Thyroid gland (tissue), 4 donors: ENCODE results near the gene TSGA10IP. TPM values are rescaled to one million over a fixed set of nuclear protein-coding genes. Genes with fewer than 3 reads are reported as not detected.

Source experiments
- DNase-seq, 2 donors: peaks; one replicate each; pipeline ENCODE4 v3.0.0-alpha.2; 2019
- H3K27ac ChIP-seq, 3 donors: fragments of 200-600 bp; sonication (generic); 1 replicate in 2 of 3; 2 replicates in 1 of 3; pipeline ENCODE4 v1.5.1; 2016 to 2019; ENCODE audit warnings: mild to moderate bottlenecking in 1 of 3, moderate library complexity in 1 of 3
- H3K27me3 ChIP-seq: fragments of 200-600 bp; sonication (generic); one replicate; pipeline ENCODE4 v1.5.1; 2019
- H3K36me3 ChIP-seq, 2 donors: fragments of 200-600 bp; sonication (generic); one replicate each; pipeline ENCODE4 v1.5.1; 2016 to 2019
- H3K4me1 ChIP-seq, 2 donors: fragments of 200-600 bp; sonication (generic); one replicate each; pipeline ENCODE4 v1.5.1; 2017 to 2019
- H3K4me3 ChIP-seq, 3 donors: fragments of 200-600 bp; sonication (generic); replicated peaks in 1 of 3; 1 replicate in 2 of 3; 2 replicates in 1 of 3; pipeline ENCODE4 v1.5.1; 2016; ENCODE audit warnings: mild to moderate bottlenecking in 1 of 3
- H3K9me3 ChIP-seq: fragments of 200-600 bp; sonication (generic); one replicate; pipeline ENCODE4 v1.5.1; 2017
- POLR2A ChIP-seq, 2 donors: fragments of 450-650 bp; IDR thresholded peaks; one replicate each; pipeline ENCODE4 v1.6.1; 2017; ENCODE audit warnings: antibody characterized with exemption in 2 of 2, mild to moderate bottlenecking in 2 of 2, moderate library complexity in 1 of 2
- WGBS, 2 donors: methylation state at CpG; one replicate each; pipeline ENCODE4 v1.1.5; 2017; 5-methylcytosine and 5-hydroxymethylcytosine counted together
- intact Hi-C: fragments of 100-400 bp; cut with DNase I; formaldehyde crosslinking; loops from one replicate; pipeline ENCODE4 v1.15.1; 2023
- total RNA-seq, 4 donors: library from RNA; depleted of rRNA; stranded (reverse); fragments of >200 nt; gene quantifications; one replicate each; pipeline ENCODE4 v1.2.3, GENCODE V29; 2016
- TF ChIP-seq, protein P1 (sequence below), 6 experiments: fragments of 200-600 bp in 3 of 6; fragments of 450-650 bp in 3 of 6; sonication (generic) in 3 of 6; IDR thresholded peaks; one replicate each; pipeline ENCODE4 v1.5.1; 2016 to 2019; ENCODE audit warnings: antibody characterized with exemption in 6 of 6, mild to moderate bottlenecking in 2 of 6, inconsistent platforms in 1 of 6, moderate library complexity in 1 of 6

TSGA10IP gene
- total RNA-seq, 4 donors from 2014 or later = 0.33 TPM; not detected in 3

DNA sequence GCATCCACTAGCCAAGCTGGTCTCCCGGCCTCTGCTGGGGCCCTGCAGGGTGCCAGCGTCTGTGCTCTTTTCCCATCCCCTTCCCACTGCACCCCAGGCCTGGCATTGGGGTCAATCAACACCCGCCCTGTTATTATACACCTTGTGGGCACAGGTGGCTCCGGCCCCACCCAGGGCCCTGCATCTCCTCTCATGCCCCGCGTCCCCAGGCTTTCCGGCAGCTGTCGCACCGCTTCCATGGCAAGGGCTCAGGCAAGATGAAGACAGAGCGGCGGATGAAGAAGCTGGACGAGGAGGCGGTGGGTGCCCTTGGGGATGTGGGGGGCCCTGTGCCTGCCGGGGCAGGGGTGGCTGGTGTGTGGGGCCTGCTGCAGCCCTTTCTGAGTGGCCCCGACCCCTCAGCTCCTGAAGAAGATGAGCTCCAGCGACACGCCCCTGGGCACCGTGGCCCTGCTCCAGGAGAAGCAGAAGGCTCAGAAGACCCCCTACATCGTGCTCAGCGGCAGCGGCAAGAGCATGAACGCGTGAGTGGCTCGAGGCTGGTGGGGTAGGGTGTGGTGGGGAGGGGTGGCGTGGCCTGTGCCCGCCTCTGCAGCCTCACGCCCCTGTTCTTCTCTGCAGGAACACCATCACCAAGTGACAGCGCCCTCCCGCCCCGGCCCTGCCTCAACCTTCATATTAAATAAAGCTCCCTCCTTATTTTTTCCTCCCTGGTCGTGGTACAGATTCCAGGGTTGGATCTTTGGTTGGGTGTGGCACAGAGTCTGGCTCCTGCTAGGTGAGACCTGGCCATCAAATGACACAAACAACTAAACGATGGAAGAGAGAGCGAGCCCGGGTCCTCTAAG, 33.3 kb downstream of the TSGA10IP start:
- H3K27ac ChIP-seq = no peak overlapping the region
- intact Hi-C loops = no loop called here
- no peak for DNase-seq
- TF ChIP-seq, protein P1, sequence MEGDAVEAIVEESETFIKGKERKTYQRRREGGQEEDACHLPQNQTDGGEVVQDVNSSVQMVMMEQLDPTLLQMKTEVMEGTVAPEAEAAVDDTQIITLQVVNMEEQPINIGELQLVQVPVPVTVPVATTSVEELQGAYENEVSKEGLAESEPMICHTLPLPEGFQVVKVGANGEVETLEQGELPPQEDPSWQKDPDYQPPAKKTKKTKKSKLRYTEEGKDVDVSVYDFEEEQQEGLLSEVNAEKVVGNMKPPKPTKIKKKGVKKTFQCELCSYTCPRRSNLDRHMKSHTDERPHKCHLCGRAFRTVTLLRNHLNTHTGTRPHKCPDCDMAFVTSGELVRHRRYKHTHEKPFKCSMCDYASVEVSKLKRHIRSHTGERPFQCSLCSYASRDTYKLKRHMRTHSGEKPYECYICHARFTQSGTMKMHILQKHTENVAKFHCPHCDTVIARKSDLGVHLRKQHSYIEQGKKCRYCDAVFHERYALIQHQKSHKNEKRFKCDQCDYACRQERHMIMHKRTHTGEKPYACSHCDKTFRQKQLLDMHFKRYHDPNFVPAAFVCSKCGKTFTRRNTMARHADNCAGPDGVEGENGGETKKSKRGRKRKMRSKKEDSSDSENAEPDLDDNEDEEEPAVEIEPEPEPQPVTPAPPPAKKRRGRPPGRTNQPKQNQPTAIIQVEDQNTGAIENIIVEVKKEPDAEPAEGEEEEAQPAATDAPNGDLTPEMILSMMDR (IDR thresholded peaks at IDR 0.05) = no peak
- TF ChIP-seq POLR2A (IDR thresholded peaks at IDR 0.05) = no peak
- H3K4me3 ChIP-seq = no peak overlapping the region
- H3K27me3 ChIP-seq = no peaks in the 10 kb centered on the region
- H3K4me1 ChIP-seq = no peaks in the 10 kb centered on the region
- H3K9me3 ChIP-seq = no peaks in the 10 kb centered on the region
- 94% methylated on average over 29 to 32 of the region's 34 CpGs for WGBS, 2 donors
- peaks cover 28 to 34% of the 10 kb centered on the region in 2 donors for H3K36me3 ChIP-seq

DNA sequence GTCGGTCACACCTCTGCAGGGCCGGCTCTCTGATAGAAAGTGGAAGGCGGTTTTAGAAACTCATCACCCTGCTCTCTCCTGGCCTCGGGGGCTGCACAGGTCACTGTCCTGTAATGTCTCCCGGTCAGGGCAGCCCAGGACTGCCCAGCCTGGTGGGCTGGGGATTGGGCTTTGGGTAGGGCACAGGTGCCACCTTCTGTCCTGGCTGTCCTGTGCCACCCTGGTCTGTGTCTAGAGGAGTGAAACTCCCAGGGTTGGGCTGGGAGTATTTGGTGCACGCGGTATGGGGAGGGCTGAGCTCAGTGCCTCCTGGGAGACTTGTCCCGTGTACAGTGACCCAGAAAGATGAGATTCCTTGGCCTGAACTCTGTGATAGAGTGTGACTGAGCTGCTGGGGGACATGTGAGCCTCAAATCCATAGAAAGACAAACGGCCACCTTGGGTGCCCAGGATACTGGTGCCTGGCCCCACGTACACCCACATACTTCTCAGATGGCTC, 34.0 kb downstream of the TSGA10IP start:
- TF ChIP-seq POLR2A (IDR thresholded peaks at IDR 0.05) = no peak
- TF ChIP-seq, protein P1 (IDR thresholded peaks at IDR 0.05) = no peak
- no peak overlapping the region for H3K27ac ChIP-seq
- peaks cover 28 to 32% of the 10 kb centered on the region in 2 donors for H3K36me3 ChIP-seq
- no peaks in the 10 kb centered on the region for H3K4me1 ChIP-seq
- H3K4me3 ChIP-seq = no peak overlapping the region
- no peaks in the 10 kb centered on the region for H3K9me3 ChIP-seq
- WGBS, 2 donors = 85 to 90% methylated on average over 8 to 10 of the region's 10 CpGs
- no peaks in the 10 kb centered on the region for H3K27me3 ChIP-seq
- intact Hi-C loops = no loop called here
- DNase-seq = no peak

DNA sequence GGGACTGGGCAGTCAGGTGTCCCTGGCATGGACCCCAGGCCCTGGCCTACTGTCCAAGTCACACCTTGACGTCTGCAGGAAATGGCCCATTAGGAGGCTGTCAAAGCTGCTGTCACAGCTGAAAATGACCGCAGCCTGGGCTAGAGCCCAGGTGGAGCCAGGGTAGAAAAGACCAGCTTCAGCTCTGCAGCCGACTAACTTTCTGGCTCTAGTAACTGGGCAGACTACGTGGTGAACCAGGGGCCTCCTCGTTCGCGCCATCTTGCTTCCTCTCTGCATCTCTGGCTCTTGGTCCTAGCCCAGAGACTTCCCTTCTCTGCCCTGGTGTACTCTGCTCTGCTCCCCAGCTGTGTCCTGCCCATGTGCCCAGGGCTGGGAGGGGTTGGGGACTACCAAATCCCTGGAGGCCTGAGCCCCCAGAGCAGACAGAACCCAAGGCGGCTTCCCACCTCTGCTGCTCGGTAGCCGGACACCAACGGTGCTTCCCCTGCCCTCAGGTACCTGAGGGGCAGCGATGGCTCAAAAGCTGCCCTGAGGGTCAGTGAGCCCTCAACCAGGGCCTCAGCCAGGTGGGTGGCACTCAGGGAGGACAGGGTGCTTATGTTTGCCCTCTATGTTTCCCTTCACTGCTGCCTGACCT, 35.9 kb downstream of the TSGA10IP start:
- H3K27ac ChIP-seq = no peak overlapping the region
- no peaks in the 10 kb centered on the region for H3K4me1 ChIP-seq
- TF ChIP-seq, protein P1 (IDR thresholded peaks at IDR 0.05) = no peak
- TF ChIP-seq POLR2A (IDR thresholded peaks at IDR 0.05) = no peak
- 66 to 80% methylated on average over 7 to 8 of the region's 12 CpGs for WGBS, 2 donors
- no peak overlapping the region for H3K4me3 ChIP-seq
- intact Hi-C loops = loop anchor here (10.0 kb wide), 1 partner anchor 266 kb away; the partner anchor contains the start of gene KAT5
- no peaks in the 10 kb centered on the region for H3K9me3 ChIP-seq
- no peaks in the 10 kb centered on the region for H3K27me3 ChIP-seq
- DNase-seq = no peak
- H3K36me3 ChIP-seq = peaks cover 28 to 32% of the 10 kb centered on the region in 2 donors

DNA sequence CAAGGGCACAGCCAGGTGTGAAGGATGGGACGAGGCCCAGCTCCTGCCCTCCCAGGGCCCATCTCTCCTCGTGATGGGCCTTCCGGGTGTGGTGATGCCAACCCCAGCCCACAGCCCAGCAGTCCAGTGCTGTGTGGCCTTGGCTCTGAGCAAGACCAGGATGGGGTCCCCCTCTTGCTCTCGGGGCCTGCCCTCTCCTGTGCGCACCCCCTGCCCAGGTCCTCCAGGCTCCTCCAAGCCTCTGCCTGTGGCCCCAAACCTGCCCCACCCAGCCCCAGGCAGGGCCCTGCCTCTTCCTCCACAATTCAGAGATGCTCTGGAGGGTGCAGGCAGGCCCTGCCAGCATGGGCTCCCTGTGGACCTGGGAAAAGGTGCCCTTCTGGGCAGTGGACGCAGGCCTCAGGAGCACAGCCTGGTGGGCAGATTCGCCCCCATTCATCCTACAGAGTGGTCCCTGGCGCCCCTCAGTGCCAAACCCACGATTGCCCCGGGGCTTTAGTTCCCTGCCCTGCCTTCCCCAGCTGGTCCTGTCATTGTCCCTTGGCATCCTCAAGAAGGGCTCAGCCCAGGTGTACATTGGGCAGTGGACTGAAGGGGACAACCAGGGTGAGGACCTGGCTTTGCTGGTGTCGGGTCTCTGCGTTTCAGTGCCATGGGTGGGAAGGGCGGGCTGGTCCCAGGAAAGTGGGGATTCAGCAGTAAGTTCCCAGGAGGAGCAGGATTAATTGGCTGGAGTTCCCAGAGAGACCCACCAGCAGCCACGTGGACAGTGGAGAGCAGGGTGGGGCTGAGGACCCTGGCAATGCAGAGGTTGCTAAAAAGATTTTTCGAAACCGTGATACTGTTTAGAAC, 36.9 kb downstream of the TSGA10IP start:
- H3K4me1 ChIP-seq = no peaks in the 10 kb centered on the region
- WGBS, 2 donors = 80 to 83% methylated on average over 11 to 14 of the region's 16 CpGs
- intact Hi-C loops = loop anchor here (10.0 kb wide), 1 partner anchor 267 kb away; the partner anchor contains the start of gene KAT5
- no peak overlapping the region for H3K4me3 ChIP-seq
- H3K9me3 ChIP-seq = no peaks in the 10 kb centered on the region
- peaks cover 19 to 23% of the 10 kb centered on the region in 2 donors for H3K36me3 ChIP-seq
- no peaks in the 10 kb centered on the region for H3K27me3 ChIP-seq
- TF ChIP-seq POLR2A (IDR thresholded peaks at IDR 0.05) = no peak
- TF ChIP-seq, protein P1 (IDR thresholded peaks at IDR 0.05) = no peak
- no peak overlapping the region for H3K27ac ChIP-seq
- no peak for DNase-seq
